HG03354 (cell line): ENCODE data around the gene NKAIN2.

Experiments used
- ATAC-seq: cut with Tn5 transposase; IDR thresholded peaks from one replicate; pipeline ENCODE4 v1.9.1; 2021; ENCODE audit warnings: mild to moderate bottlenecking; ENCODE audit not compliant: unreplicated experiment, poor library complexity, severe bottlenecking

Gene NKAIN2

GRCh38 chr6:123803504-123804013 is at the start of gene NKAIN2:
TSS of gene NKAIN2 (plus strand) at chr6:123803865.
- peak; percentile 38 for ATAC-seq

GRCh38 chr6:123759472-123759871 is 44.2 kb upstream of the NKAIN2 start:
- no peak for ATAC-seq

DNA sequence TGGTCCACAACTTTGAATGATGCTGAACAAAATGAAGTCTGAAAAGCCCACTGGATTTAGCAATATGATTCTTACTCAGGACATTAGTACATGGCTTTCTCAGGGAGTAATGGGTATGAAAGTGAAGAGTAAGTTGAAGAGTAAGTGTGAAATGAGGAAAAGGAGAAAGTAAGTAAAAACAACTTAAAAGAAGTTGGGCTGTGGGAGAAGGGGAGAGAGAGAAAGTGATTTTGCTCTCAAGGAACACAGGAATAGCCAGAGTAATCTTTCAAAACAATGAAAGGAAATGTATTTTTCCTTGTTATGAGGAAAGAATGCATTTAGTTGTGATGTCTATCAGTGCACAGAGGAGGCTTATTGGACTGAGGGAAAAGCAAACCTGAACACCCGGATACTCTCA is 39.8 kb upstream of the NKAIN2 start:
- ATAC-seq = no peak

GRCh38 chr6:123764722-123765121 is 38.9 kb upstream of the NKAIN2 start:
- no peak for ATAC-seq

GRCh38 chr6:123768921-123769320 is 34.7 kb upstream of the NKAIN2 start:
- no peak for ATAC-seq

DNA sequence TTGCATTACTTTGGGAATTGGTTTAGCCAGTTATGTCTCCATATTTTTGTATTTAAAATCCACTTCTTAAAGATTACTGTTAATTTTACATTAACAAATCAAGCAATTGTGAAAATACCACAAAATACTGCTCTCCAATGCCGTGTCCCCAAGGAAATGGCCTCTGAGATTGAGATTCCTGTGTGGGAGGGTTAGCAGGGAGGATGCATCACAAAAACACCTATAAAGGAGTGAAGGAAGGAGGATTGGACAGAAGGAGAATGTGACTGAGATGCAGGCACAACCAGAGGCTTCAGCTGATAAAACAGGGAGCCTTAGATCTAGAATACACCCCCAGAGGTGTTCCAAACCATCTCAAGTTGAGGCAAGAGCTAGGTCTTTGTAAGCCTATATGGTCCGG is 34.2 kb upstream of the NKAIN2 start:
- no peak for ATAC-seq

GRCh38 chr6:123770247-123770949 is 33.3 kb upstream of the NKAIN2 start:
- no peak for ATAC-seq

GRCh38 chr6:123771126-123771525 is 32.5 kb upstream of the NKAIN2 start:
- no peak for ATAC-seq

DNA sequence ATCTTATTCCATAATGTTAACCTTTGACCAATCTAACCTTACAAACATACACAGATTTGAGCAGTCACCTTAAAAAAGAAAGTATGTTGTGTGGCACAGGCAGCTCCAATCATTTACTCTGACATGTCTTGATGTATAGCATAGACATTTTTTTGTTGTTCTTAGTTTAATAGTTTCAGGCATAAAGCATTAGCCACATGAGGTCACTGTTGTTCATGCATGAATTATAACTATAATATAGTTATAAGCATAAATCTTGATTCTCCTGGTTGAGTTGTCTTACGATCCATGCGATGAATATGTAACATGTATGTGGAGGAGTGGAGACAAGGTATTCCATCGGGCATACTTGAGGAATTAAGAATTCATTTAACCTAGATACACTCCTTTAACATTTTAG is 26.1 kb upstream of the NKAIN2 start:
- ATAC-seq = no peak

GRCh38 chr6:123780021-123780420 is 23.6 kb upstream of the NKAIN2 start:
- no peak for ATAC-seq

DNA sequence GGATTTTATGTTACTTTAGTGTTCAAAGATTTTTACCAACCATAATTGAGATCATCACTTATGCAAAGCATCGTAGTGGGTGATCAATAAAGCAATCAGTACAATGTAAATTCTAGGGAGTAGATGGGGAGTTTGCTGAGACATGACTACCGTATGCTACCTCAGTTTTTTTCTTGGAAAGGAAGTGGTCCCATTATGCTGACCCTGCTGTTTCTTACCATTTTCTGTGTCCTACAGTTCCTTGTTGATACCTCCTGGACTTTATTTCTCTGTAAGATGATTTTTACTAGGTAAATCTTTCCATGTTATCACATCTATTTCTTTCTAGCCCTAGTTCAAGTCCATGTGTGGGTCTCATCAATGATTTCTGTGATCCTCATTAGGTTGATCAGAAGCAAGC is 19.3 kb upstream of the NKAIN2 start:
- ATAC-seq = no peak

DNA sequence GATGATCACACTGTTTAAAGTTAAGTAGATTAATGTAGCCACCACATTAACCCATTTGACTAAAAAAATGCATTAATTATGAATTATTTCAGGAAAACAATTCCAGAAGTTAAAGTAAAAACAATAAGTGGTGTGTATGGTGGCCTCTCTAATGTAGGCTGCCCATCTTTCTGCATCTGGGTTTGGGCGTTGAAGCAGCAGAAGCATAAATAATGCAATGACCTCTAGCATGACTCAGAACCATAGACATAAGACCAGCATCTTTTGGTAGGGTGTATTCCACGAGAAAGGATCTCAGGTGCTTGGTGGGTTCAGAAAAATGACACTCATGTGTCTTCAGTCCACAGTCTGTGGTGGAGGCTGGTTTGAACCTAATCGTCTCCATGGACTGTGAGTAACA is 18.6 kb upstream of the NKAIN2 start:
- no peak for ATAC-seq

DNA sequence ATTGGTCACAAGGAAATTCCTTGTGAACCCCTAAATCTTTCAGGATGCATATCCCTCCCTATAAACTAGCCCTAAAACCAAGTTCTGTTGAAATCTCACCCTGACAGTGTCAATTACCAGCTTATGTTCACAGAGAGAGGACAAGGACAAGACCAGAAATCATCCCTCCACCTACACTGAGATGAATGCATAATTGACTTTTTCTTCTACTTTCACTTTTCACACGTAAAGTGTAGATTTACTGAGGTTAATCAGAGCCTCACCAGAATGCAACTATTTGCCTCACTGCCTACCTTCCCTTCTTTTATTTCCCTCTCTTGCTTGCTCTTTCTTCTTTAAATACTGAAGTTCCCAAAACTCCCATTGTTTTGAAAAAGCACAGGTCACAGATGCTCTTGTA is 15.3 kb upstream of the NKAIN2 start:
- ATAC-seq = no peak

DNA sequence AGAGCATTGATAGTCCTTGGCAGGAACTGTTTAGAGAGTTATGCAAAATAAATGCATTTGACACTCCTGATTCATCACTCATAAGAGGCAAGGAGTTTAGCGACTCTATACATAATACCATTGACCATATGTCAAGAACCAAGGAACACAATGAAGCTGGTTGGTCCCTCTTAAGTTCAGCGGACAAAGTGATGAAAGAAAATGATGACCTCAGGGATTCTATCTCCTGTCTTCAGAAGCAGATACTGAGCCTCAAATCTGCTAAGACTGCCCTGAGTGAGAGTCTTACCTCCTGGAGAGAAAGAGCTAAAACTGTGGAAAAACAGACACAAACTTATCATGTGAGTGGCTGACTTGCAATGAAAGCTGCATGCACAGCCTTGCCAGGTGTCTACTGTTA is 9.5 kb upstream of the NKAIN2 start:
- ATAC-seq = no peak

DNA sequence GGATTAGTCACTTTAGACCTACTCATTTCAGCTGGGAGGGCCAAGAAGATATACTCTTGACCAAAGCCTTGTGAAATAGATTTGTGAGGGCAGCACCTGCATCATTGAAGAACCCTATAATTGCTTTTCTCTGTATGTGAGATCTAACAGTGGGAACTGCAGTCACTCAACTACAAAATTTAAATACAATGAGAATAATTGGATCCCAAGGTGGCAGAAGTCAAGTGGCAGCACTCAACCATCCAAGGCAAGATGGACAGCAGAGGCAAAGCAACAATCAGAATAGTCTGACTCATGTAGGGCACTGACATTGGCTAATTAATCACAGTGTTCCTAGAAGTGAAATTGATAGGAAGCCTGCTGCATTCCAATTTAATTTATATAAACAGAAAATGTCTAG is 8.9 kb upstream of the NKAIN2 start:
- ATAC-seq = no peak

DNA sequence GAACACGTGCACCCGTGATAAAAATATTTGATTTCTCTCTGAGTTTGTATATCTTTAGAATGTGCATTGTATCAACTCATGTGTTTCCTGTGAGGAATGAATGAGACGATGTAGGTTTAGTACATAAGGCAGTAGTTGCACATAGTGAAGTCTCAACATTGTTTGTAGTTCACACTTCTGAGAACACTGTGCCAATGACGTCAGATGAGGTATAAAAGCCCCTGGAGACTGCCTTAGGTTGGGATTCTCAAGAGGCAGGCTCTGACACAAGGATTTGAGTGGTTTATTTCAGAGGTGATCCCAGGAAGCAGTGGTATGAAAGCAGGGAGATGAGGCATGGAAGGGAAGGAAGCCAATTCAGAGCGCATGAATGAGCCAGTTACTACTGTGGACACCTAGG is 2.6 kb upstream of the NKAIN2 start:
- ATAC-seq = no peak

DNA sequence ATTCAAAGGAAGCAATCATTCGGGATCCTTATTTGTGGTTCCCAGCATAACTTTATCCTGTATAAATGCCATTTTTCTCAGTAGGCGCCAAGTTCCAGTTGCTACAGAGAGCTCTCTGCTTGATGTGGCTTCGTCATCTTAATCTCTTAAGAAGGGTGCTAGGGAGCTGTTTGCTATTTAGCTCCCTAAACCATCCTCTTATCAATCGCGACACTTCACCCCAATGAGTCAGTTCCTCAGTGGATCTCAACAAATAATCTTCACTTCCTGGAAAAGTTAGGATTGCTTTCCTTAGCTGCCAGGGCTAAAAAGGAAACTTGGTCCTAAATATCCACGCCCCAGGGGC is 1.3 kb upstream of the NKAIN2 start:
- peak; percentile 11 for ATAC-seq

GRCh38 chr6:123802697-123803503 is 765 bp upstream of the NKAIN2 start:
- peak; percentile 95 for ATAC-seq

GRCh38 chr6:123804014-123804786 is 535 bp downstream of the NKAIN2 start:
- no peak for ATAC-seq

DNA sequence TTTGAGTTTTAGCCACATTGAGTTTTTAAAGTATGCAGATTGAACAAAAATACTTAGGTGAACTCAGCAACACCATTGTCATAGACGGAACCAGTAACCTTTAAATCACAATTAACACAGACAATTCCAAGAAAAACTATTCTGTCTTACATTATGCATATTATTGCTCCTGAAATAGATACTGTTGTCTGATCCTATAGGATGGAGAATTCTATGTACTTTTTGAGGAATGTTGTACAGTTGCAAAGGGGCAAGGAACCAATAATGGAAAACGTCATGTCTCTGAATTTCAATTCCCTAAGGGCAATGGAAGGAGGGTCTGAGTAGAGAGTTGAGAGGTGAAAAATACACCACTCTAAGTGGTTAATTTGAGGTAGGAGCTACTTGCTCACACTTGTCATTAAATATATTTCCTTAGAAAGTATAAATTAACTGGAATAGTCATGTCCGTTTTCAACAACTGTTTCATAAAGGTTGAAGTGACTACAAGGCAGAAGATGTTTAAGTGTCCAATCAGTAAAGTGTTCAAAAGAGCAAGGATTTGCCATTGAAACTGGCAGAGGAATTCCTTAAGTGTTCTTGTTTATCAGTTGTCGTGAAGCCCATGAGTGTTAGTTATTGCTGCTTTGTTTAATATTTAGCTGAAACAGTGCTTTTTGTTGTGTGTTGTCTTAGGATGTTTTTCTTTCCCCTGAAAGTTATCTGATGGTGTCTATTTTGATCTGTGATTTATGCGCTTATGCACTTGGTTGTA is 1.3 kb downstream of the NKAIN2 start:
- no peak for ATAC-seq
